ENCODE results near the gene PVR. TPM values are rescaled to one million over a fixed set of nuclear protein-coding genes. Genes with fewer than 3 reads are reported as not detected.

Gene PVR
- polyA plus RNA-seq, 1 donor from 2014 or later: 19.1 TPM

GRCh38 chr19:44641501-44642265 lies 2.0 kb upstream of the PVR start:
- H3K36me3 ChIP-seq (ENCODE audit: insufficient read depth, low read length): no peaks in the 10 kb centered on the region
- no peak overlapping the region for H3K4me2 ChIP-seq (ENCODE audit: low read length)
- TF ChIP-seq POLR2AphosphoS5 (IDR thresholded peaks at IDR 0.05): no peak
- TF ChIP-seq CTCF (IDR thresholded peaks at IDR 0.05; ENCODE audit: poor library complexity, severe bottlenecking): no peak
- TF ChIP-seq TAF1 (IDR thresholded peaks at IDR 0.05; ENCODE audit: low read depth): no peak
- TF ChIP-seq, protein P1, sequence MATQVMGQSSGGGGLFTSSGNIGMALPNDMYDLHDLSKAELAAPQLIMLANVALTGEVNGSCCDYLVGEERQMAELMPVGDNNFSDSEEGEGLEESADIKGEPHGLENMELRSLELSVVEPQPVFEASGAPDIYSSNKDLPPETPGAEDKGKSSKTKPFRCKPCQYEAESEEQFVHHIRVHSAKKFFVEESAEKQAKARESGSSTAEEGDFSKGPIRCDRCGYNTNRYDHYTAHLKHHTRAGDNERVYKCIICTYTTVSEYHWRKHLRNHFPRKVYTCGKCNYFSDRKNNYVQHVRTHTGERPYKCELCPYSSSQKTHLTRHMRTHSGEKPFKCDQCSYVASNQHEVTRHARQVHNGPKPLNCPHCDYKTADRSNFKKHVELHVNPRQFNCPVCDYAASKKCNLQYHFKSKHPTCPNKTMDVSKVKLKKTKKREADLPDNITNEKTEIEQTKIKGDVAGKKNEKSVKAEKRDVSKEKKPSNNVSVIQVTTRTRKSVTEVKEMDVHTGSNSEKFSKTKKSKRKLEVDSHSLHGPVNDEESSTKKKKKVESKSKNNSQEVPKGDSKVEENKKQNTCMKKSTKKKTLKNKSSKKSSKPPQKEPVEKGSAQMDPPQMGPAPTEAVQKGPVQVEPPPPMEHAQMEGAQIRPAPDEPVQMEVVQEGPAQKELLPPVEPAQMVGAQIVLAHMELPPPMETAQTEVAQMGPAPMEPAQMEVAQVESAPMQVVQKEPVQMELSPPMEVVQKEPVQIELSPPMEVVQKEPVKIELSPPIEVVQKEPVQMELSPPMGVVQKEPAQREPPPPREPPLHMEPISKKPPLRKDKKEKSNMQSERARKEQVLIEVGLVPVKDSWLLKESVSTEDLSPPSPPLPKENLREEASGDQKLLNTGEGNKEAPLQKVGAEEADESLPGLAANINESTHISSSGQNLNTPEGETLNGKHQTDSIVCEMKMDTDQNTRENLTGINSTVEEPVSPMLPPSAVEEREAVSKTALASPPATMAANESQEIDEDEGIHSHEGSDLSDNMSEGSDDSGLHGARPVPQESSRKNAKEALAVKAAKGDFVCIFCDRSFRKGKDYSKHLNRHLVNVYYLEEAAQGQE (IDR thresholded peaks at IDR 0.05; ENCODE audit: borderline replicate concordance): no peak
- no peak overlapping the region for H3K9ac ChIP-seq (ENCODE audit: low read length)
- no peaks in the 10 kb centered on the region for H3K9me2 ChIP-seq (ENCODE audit: insufficient read depth, low read length)
- no peak overlapping the region for H3K27ac ChIP-seq (ENCODE audit: low read length)
- no peaks in the 10 kb centered on the region for H3F3A ChIP-seq (ENCODE audit: insufficient read depth, low read length, poor library complexity, severe bottlenecking)
- peaks cover 4% of the 10 kb centered on the region for H3K27me3 ChIP-seq (ENCODE audit: insufficient read depth, low read depth, low read length)
- no peak overlapping the region for H3K4me3 ChIP-seq (ENCODE audit: low read length)
- H3K79me2 ChIP-seq (replicated peaks; ENCODE audit: insufficient read depth, low read length): no peaks in the 10 kb centered on the region
- H3K9me3 ChIP-seq (ENCODE audit: low read length): no peaks in the 10 kb centered on the region
- no peak overlapping the region for H2AFZ ChIP-seq (ENCODE audit: low read depth, low read length)
- no peaks in the 10 kb centered on the region for H4K20me1 ChIP-seq (ENCODE audit: insufficient read depth)

GRCh38 chr19:44642377-44642776 lies 1.3 kb upstream of the PVR start:
- Histone ChIP-seq H3K27ac (ENCODE audit: low read length) (no peak overlapping the region), H3K9ac (ENCODE audit: low read length) (no peak overlapping the region), H3K4me2 (ENCODE audit: low read length) (no peak overlapping the region), H3K27me3 (ENCODE audit: insufficient read depth, low read depth, low read length) (peaks cover 4% of the 10 kb centered on the region), H4K20me1 (ENCODE audit: insufficient read depth) (no peaks in the 10 kb centered on the region), H3K9me2 (ENCODE audit: insufficient read depth, low read length) (no peaks in the 10 kb centered on the region), H3K36me3 (ENCODE audit: insufficient read depth, low read length) (no peaks in the 10 kb centered on the region), H3K9me3 (ENCODE audit: low read length) (no peaks in the 10 kb centered on the region), H3F3A (ENCODE audit: insufficient read depth, low read length, poor library complexity, severe bottlenecking) (no peaks in the 10 kb centered on the region), H3K4me3 (ENCODE audit: low read length) (no peak overlapping the region), H3K79me2 (replicated peaks; ENCODE audit: insufficient read depth, low read length) (no peaks in the 10 kb centered on the region), H2AFZ (ENCODE audit: low read depth, low read length) (no peak overlapping the region)
- no peak for TF ChIP-seq EP300 (conservative IDR thresholded peaks at IDR 0.05; ENCODE audit: poor library complexity, severe bottlenecking)
- TF ChIP-seq CTCF (IDR thresholded peaks at IDR 0.05; ENCODE audit: poor library complexity, severe bottlenecking): no peak
- TF ChIP-seq POLR2AphosphoS5 (IDR thresholded peaks at IDR 0.05): no peak
- no peak for TF ChIP-seq RAD21 (conservative IDR thresholded peaks at IDR 0.05)
- TF ChIP-seq SMC3 (conservative IDR thresholded peaks at IDR 0.05; ENCODE audit: poor library complexity): no peak
- TF ChIP-seq EZH2 (IDR thresholded peaks at IDR 0.05; ENCODE audit: borderline replicate concordance, insufficient read depth, low read length, poor library complexity, severe bottlenecking): no peak
- TF ChIP-seq, protein P1 (IDR thresholded peaks at IDR 0.05; ENCODE audit: borderline replicate concordance): no peak
- TF ChIP-seq TAF1 (IDR thresholded peaks at IDR 0.05; ENCODE audit: low read depth): no peak
- no peak for TF ChIP-seq MXI1 (conservative IDR thresholded peaks at IDR 0.05; ENCODE audit: poor library complexity, severe bottlenecking)

Data from neural cell (in vitro differentiated cells).